Measurements from ENCODE around the gene MYO3B. TPM values are rescaled to one million over a fixed set of nuclear protein-coding genes. Genes with fewer than 3 reads are reported as not detected.

MYO3B gene
- total and polyA plus RNA-seq, 11 donors: 0.09 to 0.19 (median 0.10) TPM; not detected in 8

GRCh38 chr2:170391018-170391417, 213.1 kb downstream of the MYO3B start:
- Histone ChIP-seq H3K36me3 (no peaks in the 10 kb centered on the region), H3K27me3 (peaks cover 0 to 34% (median 2%) of the 10 kb centered on the region in 9 donors), H3K4me1 (peaks cover 0 to 6% (median 0%) of the 10 kb centered on the region in 12 donors), H3K4me3 (no peak overlapping the region), H3K27ac (no peak overlapping the region), H3K9me3 (no peaks in the 10 kb centered on the region)
- DNase-seq: no peak
- ATAC-seq: no peak
- intact Hi-C loops (cut with DNase I): no loop called here
- TF ChIP-seq, protein P1, sequence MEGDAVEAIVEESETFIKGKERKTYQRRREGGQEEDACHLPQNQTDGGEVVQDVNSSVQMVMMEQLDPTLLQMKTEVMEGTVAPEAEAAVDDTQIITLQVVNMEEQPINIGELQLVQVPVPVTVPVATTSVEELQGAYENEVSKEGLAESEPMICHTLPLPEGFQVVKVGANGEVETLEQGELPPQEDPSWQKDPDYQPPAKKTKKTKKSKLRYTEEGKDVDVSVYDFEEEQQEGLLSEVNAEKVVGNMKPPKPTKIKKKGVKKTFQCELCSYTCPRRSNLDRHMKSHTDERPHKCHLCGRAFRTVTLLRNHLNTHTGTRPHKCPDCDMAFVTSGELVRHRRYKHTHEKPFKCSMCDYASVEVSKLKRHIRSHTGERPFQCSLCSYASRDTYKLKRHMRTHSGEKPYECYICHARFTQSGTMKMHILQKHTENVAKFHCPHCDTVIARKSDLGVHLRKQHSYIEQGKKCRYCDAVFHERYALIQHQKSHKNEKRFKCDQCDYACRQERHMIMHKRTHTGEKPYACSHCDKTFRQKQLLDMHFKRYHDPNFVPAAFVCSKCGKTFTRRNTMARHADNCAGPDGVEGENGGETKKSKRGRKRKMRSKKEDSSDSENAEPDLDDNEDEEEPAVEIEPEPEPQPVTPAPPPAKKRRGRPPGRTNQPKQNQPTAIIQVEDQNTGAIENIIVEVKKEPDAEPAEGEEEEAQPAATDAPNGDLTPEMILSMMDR (IDR thresholded peaks at IDR 0.05): no peak
- TF ChIP-seq POLR2A (IDR thresholded peaks at IDR 0.05): no peak
- 55 to 79% (median 74%) methylated on average over 2 of the region's 2 CpGs for WGBS, 4 donors

- WGBS, 4 donors: 88 to 95% (median 91%) methylated on average over 5 of the region's 5 CpGs
- TF ChIP-seq, protein P1 (IDR thresholded peaks at IDR 0.05): no peak
- no peak for TF ChIP-seq POLR2A (IDR thresholded peaks at IDR 0.05)
- H3K27me3 ChIP-seq: peaks cover 0 to 33% (median 2%) of the 10 kb centered on the region in 9 donors
These were observed 213.8 kb downstream of the MYO3B start for GRCh38 chr2:170391697-170392096.

GRCh38 chr2:170393861-170394498, 216.0 kb downstream of the MYO3B start:
- DNase-seq (no peak), ATAC-seq (no peak)
- H3K9me3 ChIP-seq: no peaks in the 10 kb centered on the region
- TF ChIP-seq, protein P1 (IDR thresholded peaks at IDR 0.05): no peak
- no peak for TF ChIP-seq POLR2A (IDR thresholded peaks at IDR 0.05)
- H3K27me3 ChIP-seq: peaks cover 0 to 29% (median 2%) of the 10 kb centered on the region in 9 donors
- H3K27ac ChIP-seq: no peak overlapping the region
- H3K4me3 ChIP-seq: no peak overlapping the region
- H3K4me1 ChIP-seq: peaks cover 0 to 6% (median 0%) of the 10 kb centered on the region in 12 donors
- H3K36me3 ChIP-seq: no peaks in the 10 kb centered on the region
- intact Hi-C loops (cut with DNase I): no loop called here
- WGBS, 4 donors: 31 to 35% (median 34%) methylated on average over 2 of the region's 2 CpGs

More at GRCh38 chr2:170391697-170392096, 213.8 kb downstream of the MYO3B start:
- no peaks in the 10 kb centered on the region for H3K9me3 ChIP-seq
- intact Hi-C loops (cut with DNase I): no loop called here
- no peak overlapping the region for H3K4me3 ChIP-seq
- H3K4me1 ChIP-seq: peaks cover 0 to 6% (median 0%) of the 10 kb centered on the region in 12 donors
- DNase-seq (no peak), ATAC-seq (no peak)
- H3K36me3 ChIP-seq: no peaks in the 10 kb centered on the region
- no peak overlapping the region for H3K27ac ChIP-seq

GRCh38 chr2:170394641-170395387, 216.9 kb downstream of the MYO3B start:
- no peak for ATAC-seq
- intact Hi-C loops (cut with DNase I): no loop called here

More at GRCh38 chr2:170394641-170395387, 216.9 kb downstream of the MYO3B start:
- H3K27ac ChIP-seq: no peak overlapping the region
- H3K9me3 ChIP-seq: no peaks in the 10 kb centered on the region
- TF ChIP-seq POLR2A (IDR thresholded peaks at IDR 0.05): no peak
- TF ChIP-seq, protein P1 (IDR thresholded peaks at IDR 0.05): no peak
- peaks cover 0 to 6% (median 0%) of the 10 kb centered on the region in 12 donors for H3K4me1 ChIP-seq
- H3K27me3 ChIP-seq: peaks cover 0 to 28% (median 2%) of the 10 kb centered on the region in 9 donors
- H3K4me3 ChIP-seq: no peak overlapping the region
- H3K36me3 ChIP-seq: no peaks in the 10 kb centered on the region
- no peak for DNase-seq
